HG03575 (cell line): ENCODE data around the gene CST4.
"Not testable (repeated sequence)": the region's sequence is repeated elsewhere in the genome, so short reads cannot be mapped to it uniquely, and the experiment has no call there.

ENCODE experiments used
- ATAC-seq: cut with Tn5 transposase; IDR thresholded peaks from one replicate; pipeline ENCODE4 v1.9.1; 2021; ENCODE audit not compliant: unreplicated experiment, insufficient number of reproducible peaks, low FRiP score; ENCODE audit errors: extremely low read depth

CST4 gene

DNA sequence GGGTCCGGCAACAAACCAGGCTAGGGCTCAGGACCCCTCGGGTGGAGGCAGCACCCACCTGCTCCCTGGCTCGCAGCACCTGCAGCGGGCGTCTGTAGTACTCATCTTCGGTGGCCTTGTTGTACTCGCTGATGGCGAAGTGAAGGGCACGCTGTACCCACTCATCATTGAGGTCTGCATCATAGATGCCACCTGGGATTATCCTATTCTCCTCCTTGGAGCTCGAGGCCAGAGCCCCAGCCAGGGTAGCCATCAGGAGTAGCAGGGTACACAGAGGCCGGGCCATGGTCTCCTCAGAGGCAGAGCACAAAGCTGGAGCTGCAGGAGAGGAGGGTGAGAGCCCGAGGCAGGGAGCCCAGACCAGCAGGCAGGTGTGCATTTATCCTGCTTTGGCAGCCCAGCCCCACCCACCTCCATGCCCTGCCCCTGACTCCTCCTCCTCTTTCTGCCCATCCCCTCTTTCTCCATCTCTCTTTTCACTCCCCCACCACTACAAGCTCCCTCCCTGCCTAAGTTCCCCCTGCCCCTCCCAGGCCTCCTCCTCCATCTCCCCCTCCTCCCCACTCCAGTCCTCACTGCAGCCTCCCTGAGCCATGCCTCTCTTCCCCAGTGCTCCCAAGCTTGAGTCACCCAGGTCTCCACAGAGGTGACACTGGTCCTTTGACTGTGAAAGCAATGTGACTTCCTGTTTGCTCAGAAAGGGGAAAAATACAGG is at the start of gene CST4:
Gene CST4 (minus strand): TSS at position 355 of the 715 bp plus-strand sequence. CDS start 69 bp downstream, at position 286.
- ATAC-seq: not testable (repeated sequence)

GRCh38 chr20:23735391-23735790 is 46.6 kb upstream of the CST4 start:
- not testable (repeated sequence) for ATAC-seq

DNA sequence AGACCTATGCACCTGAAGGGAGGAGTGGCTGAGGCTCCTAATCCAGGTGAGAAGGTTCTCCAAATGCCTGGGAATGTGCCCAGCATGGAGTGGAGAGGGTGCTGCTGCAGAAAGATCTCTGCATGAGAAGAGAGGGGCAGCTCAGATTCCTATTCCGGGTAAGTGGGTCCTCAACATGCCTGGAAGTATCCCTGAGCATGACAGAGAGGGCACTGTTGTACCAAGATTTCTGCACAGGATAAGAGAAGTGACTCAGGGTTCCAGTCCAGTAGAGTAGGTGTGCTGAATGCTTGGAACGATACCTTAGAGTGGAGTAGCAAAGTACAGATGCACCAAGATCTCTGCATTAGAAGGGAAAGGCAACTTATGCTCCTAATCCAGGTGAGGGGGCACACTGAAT is 46.1 kb upstream of the CST4 start:
- not testable (repeated sequence) for ATAC-seq

- not testable (repeated sequence) for ATAC-seq
These were observed 45.6 kb upstream of the CST4 start for GRCh38 chr20:23734440-23734839.

DNA sequence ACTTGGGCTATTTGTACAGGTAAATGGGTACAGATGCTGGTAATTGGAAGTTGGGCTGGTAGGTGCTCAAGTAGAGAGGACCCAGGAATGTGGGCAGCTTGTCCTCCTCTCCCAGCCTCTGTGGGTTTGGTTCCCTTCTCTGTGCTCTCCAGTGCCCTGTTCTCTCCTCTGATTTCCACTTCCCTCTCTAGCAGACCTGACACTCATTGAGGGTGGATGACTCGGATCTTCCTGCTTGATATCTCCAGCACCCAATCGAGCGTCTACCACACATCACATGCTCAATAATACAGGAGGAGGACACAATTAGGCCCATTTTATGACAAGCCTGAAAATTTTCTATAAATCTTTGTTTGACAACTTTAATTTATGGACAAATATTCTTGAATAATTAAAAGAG is 38.2 kb upstream of the CST4 start:
- no peak for ATAC-seq

DNA sequence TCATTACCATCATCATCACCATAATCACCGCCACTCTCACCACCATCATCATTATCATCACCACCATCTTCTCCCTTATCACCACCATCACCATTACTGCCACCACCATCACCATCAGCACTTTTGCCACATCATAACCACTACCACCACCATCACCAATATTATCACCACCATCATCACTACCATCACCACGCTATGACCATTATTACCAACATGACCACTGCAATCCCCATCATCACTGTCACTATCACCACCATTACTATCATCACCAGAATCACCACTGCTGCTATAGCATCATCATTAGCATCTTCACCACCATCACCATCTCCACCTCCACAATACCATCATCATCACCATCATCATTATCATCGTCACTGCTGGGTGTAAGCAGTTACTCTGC is 36.3 kb upstream of the CST4 start:
- ATAC-seq: no peak

DNA sequence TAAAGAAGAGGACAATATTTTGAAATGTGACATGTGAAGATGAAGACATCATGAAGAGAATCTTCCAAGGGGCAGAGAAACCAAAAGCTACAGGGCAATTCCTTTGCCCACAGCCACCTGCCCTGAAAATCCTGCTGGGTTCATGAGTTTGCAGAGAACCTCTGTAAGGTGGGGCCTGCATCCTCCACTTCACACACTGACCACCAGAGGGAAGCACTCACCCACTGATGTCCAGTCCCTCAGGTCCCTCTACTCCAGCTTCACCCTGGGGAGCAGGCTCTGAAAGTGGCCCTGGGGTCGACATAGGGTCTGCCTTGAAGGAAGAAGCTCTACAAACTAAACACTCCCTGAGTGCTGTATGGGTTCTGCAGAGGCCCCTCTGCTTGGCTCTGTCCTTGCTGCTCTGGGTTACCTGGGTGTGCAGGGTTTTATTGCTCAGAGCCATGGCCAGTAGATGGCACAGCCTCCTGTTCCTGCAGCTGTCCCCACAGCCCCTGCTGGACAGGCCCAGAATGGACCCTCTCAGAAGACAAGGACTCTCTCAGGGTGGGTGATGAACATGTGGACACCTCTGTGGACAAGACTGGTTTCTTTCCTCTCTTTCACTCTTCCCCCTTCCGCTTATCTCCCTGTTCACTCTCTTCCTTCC is 34.9 kb upstream of the CST4 start:
- ATAC-seq: not testable (repeated sequence)

- ATAC-seq: not testable (repeated sequence)
These were observed 34.0 kb upstream of the CST4 start for GRCh38 chr20:23722851-23723250.

DNA sequence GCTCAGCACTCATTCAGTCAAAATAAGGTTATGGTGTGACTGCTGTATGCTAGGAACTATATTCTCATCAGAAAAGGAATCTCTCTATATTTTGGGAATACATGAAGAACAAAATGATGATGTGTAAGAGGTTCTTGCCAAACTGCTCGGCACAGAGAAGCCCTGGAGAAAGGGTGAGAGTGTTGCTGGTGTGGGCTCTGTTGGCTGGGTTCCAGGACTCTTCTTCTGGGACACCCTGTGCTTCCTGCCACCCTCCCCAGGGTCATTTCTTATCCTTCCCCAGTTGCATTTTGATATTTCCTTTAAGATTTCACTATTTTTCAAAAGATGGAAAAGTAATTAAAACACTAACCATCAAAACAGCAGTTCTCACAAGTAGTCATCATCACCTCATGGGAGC is 33.1 kb upstream of the CST4 start:
- ATAC-seq: no peak

- ATAC-seq: not testable (repeated sequence)
These were observed 30.5 kb upstream of the CST4 start for GRCh38 chr20:23719351-23719750.

- ATAC-seq: not testable (repeated sequence)
These were observed 22.9 kb upstream of the CST4 start for GRCh38 chr20:23711778-23712177.

- ATAC-seq: no peak
These were observed 21.9 kb upstream of the CST4 start for GRCh38 chr20:23710771-23711170.

DNA sequence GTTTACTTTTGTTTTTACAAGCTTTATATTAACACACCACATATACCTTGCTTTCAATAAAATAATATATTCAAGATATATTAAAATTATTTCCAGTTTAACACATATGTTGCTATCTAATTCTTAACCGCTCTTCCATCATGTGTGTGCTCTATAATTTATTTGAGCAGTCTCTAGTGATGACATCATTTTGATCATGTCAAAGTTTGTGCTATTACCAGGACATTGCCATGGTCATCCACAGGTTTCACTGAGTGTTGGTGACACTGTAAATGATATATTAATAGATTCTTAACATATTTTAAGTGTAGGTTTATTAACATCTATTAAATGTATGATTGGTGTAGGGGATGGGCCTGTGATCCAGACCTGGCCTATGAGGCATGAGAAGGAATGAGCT is 17.1 kb upstream of the CST4 start:
- ATAC-seq: no peak

DNA sequence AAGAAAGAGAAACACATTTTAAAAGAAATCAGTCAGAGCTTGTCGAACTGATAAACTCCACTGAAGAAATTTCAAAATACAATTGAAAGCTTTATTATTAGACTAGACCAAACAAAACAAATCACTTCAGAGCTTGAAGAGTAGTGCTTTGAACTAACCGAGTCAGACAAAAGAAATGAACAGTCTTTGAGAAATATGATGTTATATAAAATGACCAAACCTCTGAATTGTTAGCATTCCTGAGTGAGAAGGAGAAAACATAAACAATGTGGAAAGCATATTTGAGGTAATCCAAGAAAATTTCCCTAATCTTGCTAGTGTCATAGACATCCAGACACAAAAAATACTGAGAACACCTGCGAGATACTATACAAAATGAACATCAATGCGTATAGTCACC is 13.2 kb upstream of the CST4 start:
- no peak for ATAC-seq

- ATAC-seq: no peak
These were observed 12.1 kb upstream of the CST4 start for GRCh38 chr20:23700931-23701330.

- ATAC-seq: no peak
These were observed 9.1 kb upstream of the CST4 start for GRCh38 chr20:23697947-23698346.

- not testable (repeated sequence) for ATAC-seq
These were observed 6.2 kb upstream of the CST4 start for GRCh38 chr20:23695068-23695395.

DNA sequence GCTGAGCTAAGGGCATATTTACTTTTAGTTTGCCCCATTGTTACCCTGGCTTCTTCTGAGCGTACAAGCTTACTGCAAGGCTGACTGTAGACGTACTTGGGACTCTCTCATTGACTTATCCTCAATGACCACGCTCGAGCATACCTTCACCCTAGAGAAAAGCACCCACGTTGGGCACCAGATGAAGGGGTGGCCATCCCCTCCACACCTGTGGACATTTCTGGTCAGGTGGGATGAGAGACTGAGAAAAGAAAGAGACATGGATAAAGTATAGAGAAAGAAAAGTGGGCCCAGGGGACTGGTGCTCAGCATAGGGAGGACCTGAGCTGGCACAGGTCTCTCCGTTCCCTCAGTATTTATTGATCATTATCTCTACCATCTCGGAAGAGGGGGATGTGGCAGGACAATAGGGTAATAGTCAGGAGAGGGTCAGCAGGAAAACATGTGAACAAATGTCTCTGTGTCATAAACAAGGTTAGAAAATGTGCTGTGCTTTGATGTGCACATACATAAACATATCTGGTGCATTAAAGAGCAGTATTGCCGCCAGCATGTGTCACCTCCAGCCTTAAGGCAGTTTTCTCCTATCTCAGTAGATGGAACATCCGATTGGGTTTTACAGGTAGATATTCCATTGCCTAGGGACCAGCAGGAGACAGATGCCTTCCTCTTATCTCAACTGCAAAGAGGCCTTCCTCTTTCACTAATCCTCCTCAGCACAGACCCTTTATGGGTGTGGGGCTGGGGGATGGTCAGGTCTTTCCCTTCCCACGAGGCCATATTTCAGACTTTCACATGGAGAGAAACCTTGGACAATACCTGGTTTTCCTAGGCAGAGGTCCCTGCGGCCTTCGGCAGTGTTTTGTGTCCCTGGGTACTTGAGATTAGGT is 5.6 kb upstream of the CST4 start:
- not testable (repeated sequence) for ATAC-seq

- not testable (repeated sequence) for ATAC-seq
These were observed 4.1 kb upstream of the CST4 start for GRCh38 chr20:23692725-23693619.
